Choroid plexus epithelial cell (primary cell): ENCODE data around the gene DLX5.

Source experiments
- DNase-seq: peaks from one replicate; pipeline ENCODE4 v3.0.0-alpha.2; 2010; ENCODE audit warnings: low read depth
- H3K4me3 ChIP-seq: 2 replicates; pipeline ENCODE4 v1.5.1; 2011; ENCODE audit warnings: low read depth, mild to moderate bottlenecking, control low read depth, low read length, moderate library complexity
- CTCF ChIP-seq: conservative IDR thresholded peaks from 2 replicates; pipeline ENCODE4 v1.5.1; 2011; ENCODE audit warnings: low read depth, mild to moderate bottlenecking, control low read depth, inconsistent platforms, low read length, moderate library complexity

Gene DLX5

GRCh38 chr7:97003262-97004246 is 21.1 kb downstream of the DLX5 start:
- H3K4me3 ChIP-seq = no peak overlapping the region
- no peak for DNase-seq
- no peak for TF ChIP-seq CTCF

- H3K4me3 ChIP-seq = no peak overlapping the region
- no peak for TF ChIP-seq CTCF
- no peak for DNase-seq
Measured at GRCh38 chr7:97002555-97003261, 21.9 kb downstream of the DLX5 start.

GRCh38 chr7:97001656-97002554 is 22.7 kb downstream of the DLX5 start:
- TF ChIP-seq CTCF = no peak
- DNase-seq = no peak
- no peak overlapping the region for H3K4me3 ChIP-seq

GRCh38 chr7:97001221-97001620 is 23.4 kb downstream of the DLX5 start:
- H3K4me3 ChIP-seq = no peak overlapping the region
- DNase-seq = no peak
- TF ChIP-seq CTCF = no peak

- no peak for DNase-seq
- H3K4me3 ChIP-seq = no peak overlapping the region
- TF ChIP-seq CTCF = no peak
Measured at GRCh38 chr7:96998744-96999143, 25.9 kb downstream of the DLX5 start.

GRCh38 chr7:96998333-96998732 is 26.3 kb downstream of the DLX5 start:
- no peak overlapping the region for H3K4me3 ChIP-seq
- TF ChIP-seq CTCF = no peak
- no peak for DNase-seq
